NCI-H2196 treated with DMSO at 0.1 percent for 48 hours (cell line): Measurements from ENCODE around the gene PPP2R2C.

Experiments used
- DNase-seq: peaks from one replicate; lab custom pipeline; 2025; ENCODE audit not compliant: unreplicated experiment; lab: John Stamatoyannopoulos, UW

PPP2R2C gene

DNA sequence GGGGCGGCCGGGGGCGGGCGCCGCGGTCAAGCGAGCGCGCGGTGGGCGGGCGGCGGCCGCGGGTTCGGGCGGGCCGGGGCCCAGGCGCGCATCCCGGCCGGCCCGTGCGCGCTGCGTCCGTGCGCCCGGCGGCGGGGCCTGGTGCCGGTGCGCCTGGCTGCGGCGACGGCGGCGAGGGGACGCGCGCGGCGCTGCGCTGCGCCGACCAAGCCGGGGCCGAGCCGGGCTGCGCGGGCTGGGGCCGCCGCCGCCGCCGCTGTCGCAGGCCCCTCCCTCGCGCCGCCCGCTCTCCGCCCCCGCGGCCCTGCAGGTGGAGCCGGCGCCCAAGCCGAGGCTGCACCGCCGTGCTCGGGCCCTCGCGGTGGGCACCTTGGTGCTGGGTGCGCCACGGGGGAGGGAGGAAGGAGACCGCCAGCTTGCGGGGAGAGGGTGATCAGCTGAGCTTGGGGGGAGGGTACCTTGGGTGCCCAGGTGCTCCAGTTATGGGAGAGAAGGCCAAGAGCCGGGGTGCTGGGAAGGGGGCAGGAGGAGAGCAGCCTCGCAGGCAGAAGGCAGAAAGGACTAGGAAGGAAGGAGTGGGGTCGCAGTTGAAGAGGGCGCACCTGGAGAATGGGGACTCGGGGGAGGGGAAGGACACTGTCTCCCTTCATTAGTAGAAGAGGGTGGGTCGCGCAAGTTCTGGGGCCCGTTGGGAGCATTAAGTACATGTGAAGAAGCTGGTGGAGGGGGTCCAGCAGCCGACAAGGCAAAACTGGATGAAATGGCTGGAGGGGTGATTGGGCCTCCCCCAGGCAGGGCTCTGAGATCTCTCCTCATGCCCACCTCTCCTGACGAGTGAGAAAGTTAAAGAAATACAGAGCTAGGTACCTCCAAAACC lies at the start of gene PPP2R2C:
TSS of gene PPP2R2C (minus strand) at position 228 of the 877 bp plus-strand sequence. CDS start 385 bp downstream, outside the sequence.
- no peak for DNase-seq

DNA sequence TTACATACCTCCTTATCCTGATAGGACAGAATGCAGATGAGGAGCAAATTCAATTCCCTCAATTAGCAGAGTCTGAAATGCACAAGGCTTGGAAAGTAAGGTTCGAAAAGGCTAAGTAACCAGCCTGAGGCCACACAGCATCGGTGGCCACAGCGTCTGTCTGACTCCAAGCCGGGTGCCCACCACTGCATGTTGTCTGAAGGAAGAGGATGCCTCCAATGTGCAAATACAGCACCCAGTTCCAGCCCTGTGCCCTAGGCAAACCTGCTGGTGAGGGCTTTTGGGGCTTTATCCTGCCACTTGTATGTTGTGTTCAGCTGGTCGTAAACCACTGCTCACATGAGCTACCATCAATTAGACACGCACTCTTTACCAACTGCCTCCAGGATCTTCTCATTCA lies 48.6 kb upstream of the PPP2R2C start:
- DNase-seq: no peak

DNA sequence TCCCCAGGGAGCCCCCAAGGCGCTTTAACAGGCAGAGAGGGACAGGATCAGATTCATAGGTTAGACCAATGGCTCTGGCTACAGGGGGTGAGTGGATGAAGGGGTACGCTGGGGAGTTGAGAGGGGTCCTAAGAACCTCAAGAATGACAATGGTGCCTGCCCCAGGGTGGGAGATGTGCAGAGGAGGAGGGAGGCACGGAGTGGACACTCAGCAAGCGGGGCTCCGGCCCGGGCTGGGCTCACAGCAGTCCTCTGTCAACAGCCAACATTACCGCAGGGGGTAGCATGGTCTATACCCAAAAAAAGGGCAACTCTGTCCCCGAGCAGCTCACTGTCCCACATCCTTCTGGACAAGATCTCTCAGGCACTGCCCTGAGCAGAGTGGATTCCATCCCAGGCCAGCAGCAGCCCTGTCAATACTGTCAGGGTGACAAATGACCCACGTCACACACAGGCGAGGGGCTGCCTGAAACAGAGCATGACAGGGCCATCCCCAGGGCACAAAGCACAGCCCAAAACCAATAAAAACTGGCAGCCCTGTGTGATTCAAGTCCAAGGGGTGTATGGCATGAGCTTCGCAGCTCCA lies 47.7 kb upstream of the PPP2R2C start:
- DNase-seq: no peak

DNA sequence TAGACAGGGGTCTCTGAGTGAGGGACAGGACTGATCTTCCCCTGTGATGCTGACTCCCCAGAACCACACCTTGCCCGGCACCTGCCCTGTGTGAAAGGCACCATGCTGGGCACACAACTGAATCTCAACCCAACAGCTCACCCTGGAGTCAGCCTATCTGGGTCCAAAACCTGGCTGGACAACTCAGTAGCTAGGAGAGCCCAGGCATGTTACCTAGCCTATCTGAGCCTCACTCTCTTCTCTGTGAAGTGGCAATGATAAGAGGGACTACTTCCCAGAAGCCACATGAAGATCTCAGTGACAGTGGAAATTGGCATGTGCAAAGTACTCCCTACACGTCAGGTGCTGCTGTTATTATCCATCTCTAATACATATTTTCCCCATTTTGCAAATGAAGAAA lies 44.8 kb upstream of the PPP2R2C start:
- DNase-seq: no peak

DNA sequence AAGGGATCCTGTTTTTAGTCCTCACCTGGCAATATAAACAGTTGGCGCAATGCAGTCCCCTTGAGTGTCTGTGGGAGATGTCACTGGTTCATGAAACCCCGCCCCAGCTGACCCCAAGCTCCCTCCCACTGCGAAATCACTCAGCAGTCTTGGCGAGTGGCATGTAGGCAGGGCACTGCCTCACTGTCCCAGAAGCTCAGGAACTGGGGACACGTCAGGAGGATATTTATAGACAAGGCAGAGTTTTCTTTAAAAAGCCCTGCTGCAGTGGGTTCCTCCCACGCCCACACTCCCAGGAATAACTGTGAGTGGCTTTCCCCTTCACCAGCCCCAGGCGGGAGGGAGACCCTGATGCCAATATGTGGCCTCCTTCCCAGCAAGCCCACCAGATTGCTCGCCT lies 44.3 kb upstream of the PPP2R2C start:
- DNase-seq: no peak

DNA sequence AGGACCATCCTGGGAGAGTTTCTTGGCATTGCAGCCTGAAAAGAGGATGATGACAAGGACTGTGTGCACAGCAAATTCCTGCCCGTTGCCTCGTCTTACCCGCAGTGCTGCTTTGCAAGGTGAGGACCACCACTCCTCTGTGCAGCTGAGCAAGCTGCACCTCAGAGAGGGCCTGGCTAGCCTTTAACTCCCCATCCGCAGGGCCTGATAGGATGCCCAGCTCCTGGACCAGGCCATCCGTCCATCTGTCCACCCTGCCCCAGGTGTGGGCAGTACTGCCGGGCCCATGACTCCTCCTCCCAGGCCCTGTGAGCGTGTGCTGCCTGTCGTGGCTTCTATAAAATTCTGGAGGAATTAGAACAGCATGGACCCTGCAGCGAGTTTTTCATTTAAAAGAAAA lies 43.9 kb upstream of the PPP2R2C start:
- no peak for DNase-seq

DNA sequence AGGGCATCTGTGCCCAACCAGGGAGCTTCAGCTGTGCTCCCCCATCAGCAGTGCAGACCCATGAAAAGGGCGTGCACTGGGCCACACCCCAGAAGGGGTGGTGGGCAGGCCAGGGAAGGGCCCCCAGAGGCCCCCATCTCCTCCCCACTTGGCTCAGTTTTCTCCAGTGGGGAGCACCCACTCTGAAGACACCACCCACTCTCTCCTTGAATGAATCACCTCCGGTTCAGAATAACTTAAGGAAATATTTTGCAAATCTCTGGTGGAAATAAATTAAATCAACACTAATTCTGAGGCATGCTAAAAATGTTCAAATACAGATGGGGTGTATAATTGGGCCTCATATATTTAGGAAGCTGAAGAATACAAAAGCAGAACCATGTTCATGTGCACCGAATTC lies 41.3 kb upstream of the PPP2R2C start:
- no peak for DNase-seq

DNA sequence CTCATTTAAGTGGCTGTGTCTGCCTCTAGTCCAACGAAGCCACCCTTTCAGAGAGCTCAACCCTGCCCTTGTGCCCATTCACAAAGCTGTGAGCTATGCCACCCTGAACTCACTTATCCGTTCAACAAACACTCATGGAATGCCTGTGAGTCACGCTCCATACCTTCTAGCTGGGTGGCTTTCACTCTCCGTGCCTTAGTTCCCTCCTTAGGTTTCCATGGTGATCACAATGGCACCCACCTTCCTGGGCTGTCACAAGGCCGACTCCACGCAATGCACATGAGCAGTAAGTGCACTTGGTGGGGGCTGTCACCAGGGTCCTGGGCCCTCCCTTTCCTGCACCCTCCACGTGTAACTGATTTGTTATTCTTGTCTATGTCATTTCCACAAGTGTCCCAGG lies 37.2 kb upstream of the PPP2R2C start:
- DNase-seq: no peak

DNA sequence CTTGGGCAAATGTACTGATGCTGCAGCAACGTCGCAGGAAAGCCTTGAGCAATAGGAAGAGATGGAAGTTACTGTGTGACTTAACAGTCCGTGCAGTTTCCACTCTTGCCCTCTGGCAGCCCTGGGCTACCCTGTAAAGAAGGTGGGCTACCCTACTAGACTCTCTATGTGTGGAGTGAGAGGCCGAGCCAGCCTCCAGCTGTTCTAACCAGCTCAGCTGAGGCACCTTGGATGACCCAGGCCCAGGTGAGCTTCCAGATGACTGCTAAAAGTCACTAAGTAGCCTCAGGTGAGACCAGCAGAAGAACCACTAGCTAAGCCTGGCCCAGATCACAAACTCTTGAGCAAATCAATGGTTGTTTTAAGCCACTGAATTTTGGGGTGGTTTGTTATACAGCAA lies 34.9 kb upstream of the PPP2R2C start:
- DNase-seq: no peak

DNA sequence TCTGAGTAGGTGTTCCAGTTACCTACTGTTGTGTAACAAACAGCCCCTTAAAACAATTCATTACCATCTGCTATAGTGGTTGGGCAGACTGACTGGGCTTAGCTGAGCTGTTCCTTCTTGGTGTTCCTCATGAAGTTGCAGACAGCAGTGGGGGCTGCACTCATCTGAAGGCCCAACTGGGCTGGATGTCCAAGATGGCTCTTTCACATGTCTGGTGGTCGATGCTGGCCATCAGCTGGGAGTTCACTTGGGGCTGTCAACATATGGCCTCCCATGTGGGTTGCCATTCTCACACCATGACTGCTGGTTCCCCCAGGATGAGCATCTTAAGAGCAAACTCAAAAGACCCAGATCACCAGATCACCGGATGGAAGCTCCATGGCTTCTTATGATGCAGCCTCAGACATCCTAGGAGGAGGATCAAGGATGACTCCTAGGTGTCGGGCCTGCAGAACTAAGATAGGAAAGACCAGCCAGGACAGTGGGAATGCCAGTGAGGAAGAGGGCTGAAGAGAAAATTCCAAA lies 34.3 kb upstream of the PPP2R2C start:
- no peak for DNase-seq

DNA sequence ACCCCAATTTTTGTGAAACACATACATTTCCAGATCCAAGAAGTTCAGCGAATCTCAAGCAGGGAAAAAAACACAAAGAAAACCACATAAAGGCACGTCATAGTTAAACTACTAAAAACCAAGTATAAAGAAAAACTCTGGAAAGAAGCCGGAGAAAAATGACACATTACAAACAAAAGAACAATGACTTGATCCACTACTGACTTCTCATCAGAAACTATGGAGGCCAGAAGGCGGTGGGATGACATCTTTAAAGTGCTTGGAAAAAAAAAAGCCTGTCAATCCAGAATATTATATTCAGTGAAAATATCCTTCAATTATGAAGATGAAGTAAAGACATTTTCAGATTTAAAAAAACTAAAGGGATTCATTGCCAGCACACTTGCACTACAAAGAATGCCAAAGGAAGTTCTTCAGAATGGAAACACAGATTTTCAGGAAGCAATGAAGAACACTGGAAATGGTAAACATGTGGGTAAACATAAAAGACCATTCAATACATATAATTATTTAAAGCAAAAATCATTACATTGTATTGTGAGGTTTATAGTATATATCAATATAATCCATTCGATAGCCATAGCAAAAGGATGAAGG lies 32.6 kb upstream of the PPP2R2C start:
- DNase-seq: no peak

DNA sequence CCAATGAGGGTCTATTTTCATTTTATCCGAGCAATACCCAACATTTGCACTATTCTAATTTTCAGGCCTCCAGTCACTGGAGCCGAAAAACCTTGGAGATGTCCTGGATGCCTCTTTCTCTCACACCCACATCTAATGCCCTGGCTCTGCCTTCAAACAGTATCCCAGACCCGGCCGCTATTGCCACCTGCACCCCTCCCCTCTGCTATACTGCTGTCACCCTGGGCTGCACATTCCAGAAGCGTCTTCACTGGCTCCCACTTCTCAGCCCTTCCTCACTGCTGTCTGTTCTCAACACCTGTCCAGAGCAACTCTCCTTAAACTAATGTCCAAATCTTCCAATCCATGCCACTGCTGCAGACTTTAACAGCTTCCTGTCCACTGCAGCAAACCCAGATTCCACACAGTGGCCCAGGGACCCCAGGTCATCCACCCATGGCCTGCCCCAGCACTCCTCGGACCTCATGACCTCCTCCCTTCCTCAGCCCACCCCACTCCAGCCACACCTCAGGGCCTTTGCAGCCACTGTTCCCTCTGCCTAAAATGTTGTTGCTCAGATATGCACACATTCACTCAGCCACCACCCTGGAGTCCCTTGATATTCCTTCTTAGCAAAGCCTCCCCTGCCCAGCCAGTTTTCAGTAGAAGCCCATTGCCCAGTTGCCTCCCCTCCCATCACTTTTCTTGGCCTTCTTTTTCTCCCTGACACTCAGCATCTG lies 30.5 kb upstream of the PPP2R2C start:
- no peak for DNase-seq

DNA sequence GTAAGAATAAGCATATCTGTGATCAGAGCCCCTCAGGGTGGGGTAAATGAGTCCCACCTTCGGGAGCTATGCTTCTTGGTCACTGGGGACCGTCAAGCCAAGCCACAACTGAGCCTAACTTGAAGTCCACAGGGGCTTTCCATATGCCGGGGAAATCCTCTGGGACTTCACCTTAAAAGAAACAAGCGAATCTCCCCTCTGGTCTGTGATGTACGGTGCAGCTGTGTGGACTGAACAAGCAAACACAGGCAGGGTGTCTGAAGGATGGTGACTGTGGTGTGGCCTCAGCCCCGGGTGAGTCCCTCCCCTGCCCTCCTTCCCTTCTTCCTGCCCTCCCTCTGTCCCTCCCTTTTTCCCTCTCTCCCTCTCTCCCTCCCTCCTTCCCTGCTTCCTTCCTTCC lies 29.7 kb upstream of the PPP2R2C start:
- no peak for DNase-seq

DNA sequence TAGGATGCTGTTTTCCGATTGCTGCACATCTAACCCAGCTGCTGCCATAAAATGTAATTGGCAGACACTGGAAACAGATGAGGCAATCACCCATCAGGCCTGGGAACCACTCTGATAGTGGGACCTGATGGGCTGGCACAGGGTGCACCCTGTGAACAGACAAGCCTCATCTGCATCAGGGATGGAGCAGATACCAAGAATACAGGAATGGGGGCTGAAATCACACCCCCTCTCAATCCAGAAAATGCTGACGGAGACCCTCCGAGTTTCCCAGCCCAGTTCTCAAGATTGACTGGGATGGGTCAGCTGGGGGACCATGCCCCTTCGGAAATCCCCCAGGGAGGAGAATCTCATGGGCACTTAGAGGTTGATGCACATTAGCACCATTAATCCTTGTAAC lies 28.8 kb upstream of the PPP2R2C start:
- DNase-seq: no peak

DNA sequence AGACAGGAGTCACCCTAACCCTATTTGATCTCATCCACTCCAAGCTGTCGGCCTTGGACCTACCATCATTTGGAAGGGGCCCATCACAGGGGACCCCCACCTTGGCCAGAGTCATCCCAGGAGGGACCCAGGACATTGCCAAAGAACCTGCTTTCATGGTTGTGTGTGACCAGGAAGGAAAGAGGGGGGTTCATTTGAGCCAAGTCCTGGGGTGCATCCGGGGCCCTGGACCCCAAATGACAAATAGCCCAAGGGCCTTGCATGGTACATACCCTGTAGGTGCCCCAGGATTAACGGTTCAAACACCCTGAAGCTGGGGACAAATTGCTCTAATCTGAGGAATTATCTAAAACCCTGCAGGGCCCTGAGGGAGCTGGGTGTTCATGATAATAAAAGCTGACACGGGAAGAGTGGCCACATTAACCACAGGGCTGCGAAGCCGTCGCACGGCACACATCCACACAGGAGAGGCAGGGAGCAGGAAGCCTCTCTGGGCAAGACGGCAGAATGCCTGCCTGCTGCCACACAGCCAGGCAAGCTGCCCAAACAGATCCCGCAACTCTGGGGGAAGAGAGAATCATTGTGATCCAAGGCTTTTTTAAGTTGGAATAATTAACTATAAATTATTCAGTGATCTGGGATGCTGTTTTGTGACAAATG lies 28.2 kb upstream of the PPP2R2C start:
- no peak for DNase-seq

DNA sequence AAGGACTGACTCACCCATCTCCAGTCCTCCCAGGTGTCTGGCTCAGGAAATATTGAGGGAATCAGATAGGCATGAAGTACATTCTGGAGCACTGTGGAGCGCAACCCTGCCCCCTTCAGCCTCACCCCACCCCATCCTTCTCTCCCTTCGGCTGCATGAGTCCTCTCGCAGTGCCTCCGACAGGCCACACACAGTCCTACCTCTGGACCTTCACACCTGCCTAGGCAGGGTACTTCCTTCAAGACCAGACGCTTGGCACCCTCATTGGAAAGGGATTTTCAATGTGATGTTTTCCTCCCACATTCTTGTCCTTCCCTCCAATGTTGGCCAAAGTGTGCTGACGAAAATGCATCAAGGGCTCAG lies 26.8 kb upstream of the PPP2R2C start:
- DNase-seq: no peak

DNA sequence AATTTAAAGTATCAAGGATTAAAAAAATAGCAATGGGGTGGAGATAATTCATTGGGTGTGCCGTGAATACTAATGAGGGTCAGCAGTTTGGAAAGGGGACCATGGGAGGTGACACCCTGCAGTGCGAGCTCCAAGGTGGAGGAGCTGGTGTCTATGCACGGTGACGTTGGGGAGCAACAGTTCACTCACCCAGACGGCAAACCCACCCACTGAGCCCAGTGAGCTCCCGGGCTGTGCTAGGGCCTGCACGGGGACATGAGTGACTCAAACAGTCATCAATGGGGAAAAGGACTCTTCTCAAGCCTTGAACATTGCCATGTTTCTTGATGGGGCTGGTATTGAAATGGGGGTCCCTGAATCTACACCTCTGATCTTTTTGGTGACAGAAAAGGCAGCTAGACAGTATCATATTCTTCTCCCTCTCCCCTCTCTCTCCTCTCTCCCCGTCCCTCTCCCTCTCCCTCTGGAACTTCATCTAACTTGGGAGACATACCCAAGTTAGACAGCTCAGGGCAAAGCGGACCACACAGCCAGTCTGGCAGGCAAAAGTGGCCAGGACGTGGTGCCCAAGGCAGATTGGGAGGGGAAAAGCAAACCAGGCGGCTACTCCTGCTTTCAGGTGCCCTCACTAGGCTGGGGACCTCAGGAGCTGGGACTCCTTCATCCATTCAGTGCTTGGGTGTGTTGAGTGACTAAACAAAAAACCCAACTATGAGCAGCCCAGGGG lies 26.3 kb upstream of the PPP2R2C start:
- DNase-seq: no peak

DNA sequence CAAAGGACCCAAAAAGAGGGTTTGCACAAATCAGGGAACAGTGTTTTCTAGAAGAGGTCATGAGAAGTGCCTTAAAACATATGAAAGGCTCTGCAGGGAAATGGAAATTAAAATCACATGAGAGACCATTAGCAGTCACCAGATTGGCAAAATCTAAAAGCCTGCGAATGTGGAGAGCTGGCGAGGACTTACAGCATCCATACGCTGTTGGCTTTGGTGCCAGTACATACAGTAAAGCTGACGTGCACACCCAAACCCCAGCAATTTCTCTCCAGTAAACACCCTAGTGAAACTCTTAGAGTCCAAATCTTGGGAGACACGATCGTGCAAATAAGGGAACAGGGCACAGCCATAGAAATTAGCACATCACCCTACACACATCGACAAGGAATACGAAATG lies 25.4 kb upstream of the PPP2R2C start:
- no peak for DNase-seq

DNA sequence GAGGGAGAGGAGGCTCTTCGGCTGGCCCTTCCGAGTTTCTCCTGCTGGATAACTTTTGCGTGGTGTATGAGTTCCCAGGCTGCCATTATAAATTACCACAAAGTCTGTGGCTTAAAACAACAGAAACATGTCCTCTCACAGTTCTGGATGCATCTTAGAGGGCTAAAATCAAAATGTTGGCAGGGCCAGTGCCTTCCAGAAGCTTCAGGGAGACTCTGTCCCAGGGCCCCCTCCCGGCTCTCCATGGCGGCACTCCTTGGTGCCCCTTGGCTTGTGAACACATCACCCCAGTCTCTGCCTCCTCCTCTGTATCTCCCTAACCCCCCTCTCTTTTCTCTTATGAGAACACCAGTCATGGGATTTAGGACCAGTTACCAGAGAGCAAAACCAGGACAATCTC lies 23.3 kb upstream of the PPP2R2C start:
- no peak for DNase-seq

DNA sequence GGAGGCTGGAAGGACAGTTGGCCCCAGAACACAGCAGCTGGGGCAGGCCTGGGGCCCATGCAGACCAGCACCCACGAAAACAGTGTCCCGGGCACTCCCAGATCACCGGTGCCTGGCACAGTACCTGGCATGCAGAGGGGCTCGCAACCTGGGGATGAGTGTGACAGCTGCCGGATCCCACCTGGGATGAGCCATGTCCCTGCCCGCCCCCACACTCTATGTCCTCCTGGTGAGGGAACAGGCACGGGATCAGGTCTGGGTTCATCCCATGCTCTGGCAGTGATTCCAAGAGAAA lies 22.8 kb upstream of the PPP2R2C start:
- DNase-seq: no peak
